Measurements from ENCODE around the gene CASP7. TPM values are rescaled to one million over a fixed set of nuclear protein-coding genes. Genes with fewer than 3 reads are reported as not detected.
A peak's percentile ranks its signal among the peaks of the same experiment; 100 is the strongest.

CASP7 gene
- total RNA-seq, 1 donor from 2014 or later = 11.8 TPM

GRCh38 chr10:113666682-113667252, 12.9 kb upstream of the CASP7 start:
- no peak overlapping the region for H3K4me3 Mint-ChIP-seq
- H3K36me3 Mint-ChIP-seq = no peaks in the 10 kb centered on the region
- DNase-seq (ENCODE audit: low spot score in 2 of 2, unreplicated experiment in 2 of 2) = no peak
- H3K4me1 Mint-ChIP-seq = peaks cover 7% of the 10 kb centered on the region
- H3K27me3 Mint-ChIP-seq (ENCODE audit: low read depth) = peaks cover 5% of the 10 kb centered on the region
- H3K27ac Mint-ChIP-seq = no peak overlapping the region
- H3K9me3 Mint-ChIP-seq = peaks cover 3% of the 10 kb centered on the region
- no peak for TF ChIP-seq CTCF (IDR thresholded peaks at IDR 0.05; ENCODE audit: unreplicated experiment)

- Mint-ChIP-seq H3K4me3 (peak overlapping the region; percentile 83), H3K27ac (peak overlapping the region; percentile 81), H3K9me3 (peaks cover 20% of the 10 kb centered on the region), H3K27me3 (ENCODE audit: low read depth) (peaks cover 3% of the 10 kb centered on the region), H3K4me1 (peaks cover 8% of the 10 kb centered on the region), H3K36me3 (peaks cover 18% of the 10 kb centered on the region)
- no peak for TF ChIP-seq CTCF (IDR thresholded peaks at IDR 0.05; ENCODE audit: unreplicated experiment)
- DNase-seq (ENCODE audit: low spot score in 2 of 2, unreplicated experiment in 2 of 2) = no peak
These were observed 739 bp downstream of the CASP7 start for GRCh38 chr10:113680190-113681111.

GRCh38 chr10:113681533-113682470, 2.1 kb downstream of the CASP7 start:
- no peak for DNase-seq (ENCODE audit: low spot score in 2 of 2, unreplicated experiment in 2 of 2)
- peaks cover 8% of the 10 kb centered on the region for H3K4me1 Mint-ChIP-seq
- no peak overlapping the region for H3K4me3 Mint-ChIP-seq
- no peaks in the 10 kb centered on the region for H3K27me3 Mint-ChIP-seq (ENCODE audit: low read depth)
- H3K9me3 Mint-ChIP-seq = peaks cover 30% of the 10 kb centered on the region
- H3K27ac Mint-ChIP-seq = no peak overlapping the region
- TF ChIP-seq CTCF (IDR thresholded peaks at IDR 0.05; ENCODE audit: unreplicated experiment) = no peak
- peaks cover 21% of the 10 kb centered on the region for H3K36me3 Mint-ChIP-seq

- Mint-ChIP-seq H3K27ac (no peak overlapping the region), H3K36me3 (peaks cover 27% of the 10 kb centered on the region), H3K9me3 (peaks cover 43% of the 10 kb centered on the region), H3K4me3 (no peak overlapping the region), H3K4me1 (peaks cover 8% of the 10 kb centered on the region), H3K27me3 (ENCODE audit: low read depth) (no peaks in the 10 kb centered on the region)
- TF ChIP-seq CTCF (IDR thresholded peaks at IDR 0.05; ENCODE audit: unreplicated experiment) = no peak
- DNase-seq (ENCODE audit: low spot score in 2 of 2, unreplicated experiment in 2 of 2) = no peak
These were observed 3.6 kb downstream of the CASP7 start for GRCh38 chr10:113683300-113683699.

- Mint-ChIP-seq H3K9me3 (peaks cover 68% of the 10 kb centered on the region), H3K27me3 (ENCODE audit: low read depth) (no peaks in the 10 kb centered on the region), H3K27ac (no peak overlapping the region), H3K4me3 (no peak overlapping the region), H3K36me3 (peaks cover 38% of the 10 kb centered on the region), H3K4me1 (no peaks in the 10 kb centered on the region)
- TF ChIP-seq CTCF (IDR thresholded peaks at IDR 0.05; ENCODE audit: unreplicated experiment) = no peak
- DNase-seq (ENCODE audit: low spot score in 2 of 2, unreplicated experiment in 2 of 2) = no peak
These were observed 6.3 kb downstream of the CASP7 start for GRCh38 chr10:113686028-113686427.

Data from mesothelial cell of epicardium (in vitro differentiated cells).